Hematopoietic multipotent progenitor cell (in vitro differentiated cells): ENCODE data around the gene POGZ. TPM values are rescaled to one million over a fixed set of nuclear protein-coding genes. Genes with fewer than 3 reads are reported as not detected.

Experiments used
- small RNA-seq: library from RNA; depleted of rRNA; stranded (forward); fragments of <200 nt; gene quantifications from one replicate; pipeline ENCODE3, GENCODE V24; 2012
- total RNA-seq: library from RNA; depleted of rRNA; stranded (reverse); fragments of >200 nt; gene quantifications from one replicate; pipeline ENCODE4 v1.2.3, GENCODE V29; 2012

The POGZ gene
- total RNA-seq, 1 donor = 53.3 TPM

Small RNA genes within 50 kb of the gene (small RNA-seq; reads per million reads assigned to genes)
- not detected for gene RNY4P25

Other genes starting within 250 kb of the POGZ start
- gene PSMD4, start 204.8 kb downstream of the POGZ start, total RNA-seq = 194 TPM
- gene ZNF687, start 177.2 kb downstream of the POGZ start, total RNA-seq = 45.5 TPM
- 70.0 TPM for gene PI4KB, start 132.1 kb downstream of the POGZ start, total RNA-seq
- gene RFX5, start 112.2 kb downstream of the POGZ start, total RNA-seq = 89.7 TPM
- gene SELENBP1, start 86.8 kb downstream of the POGZ start, total RNA-seq = 3.0 TPM
- gene PSMB4, start 59.9 kb downstream of the POGZ start, total RNA-seq = 461 TPM
- gene CGN, start 51.9 kb upstream of the POGZ start, total RNA-seq = 0.81 TPM
- 2.7 TPM for gene TUFT1, start 80.8 kb upstream of the POGZ start, total RNA-seq
- gene SNX27, start 152.6 kb upstream of the POGZ start, total RNA-seq = 11.8 TPM